ENCODE results near the gene MRPL38.
"Not testable (repeated sequence)": the region's sequence is repeated elsewhere in the genome, so short reads cannot be mapped to it uniquely, and the experiment has no call there.

MRPL38 gene

GRCh38 chr17:75895370-75896155 is 9.1 kb downstream of the MRPL38 start:
- no peak for DNase-seq

GRCh38 chr17:75894049-75894733 is 10.5 kb downstream of the MRPL38 start:
- no peak for DNase-seq

DNA sequence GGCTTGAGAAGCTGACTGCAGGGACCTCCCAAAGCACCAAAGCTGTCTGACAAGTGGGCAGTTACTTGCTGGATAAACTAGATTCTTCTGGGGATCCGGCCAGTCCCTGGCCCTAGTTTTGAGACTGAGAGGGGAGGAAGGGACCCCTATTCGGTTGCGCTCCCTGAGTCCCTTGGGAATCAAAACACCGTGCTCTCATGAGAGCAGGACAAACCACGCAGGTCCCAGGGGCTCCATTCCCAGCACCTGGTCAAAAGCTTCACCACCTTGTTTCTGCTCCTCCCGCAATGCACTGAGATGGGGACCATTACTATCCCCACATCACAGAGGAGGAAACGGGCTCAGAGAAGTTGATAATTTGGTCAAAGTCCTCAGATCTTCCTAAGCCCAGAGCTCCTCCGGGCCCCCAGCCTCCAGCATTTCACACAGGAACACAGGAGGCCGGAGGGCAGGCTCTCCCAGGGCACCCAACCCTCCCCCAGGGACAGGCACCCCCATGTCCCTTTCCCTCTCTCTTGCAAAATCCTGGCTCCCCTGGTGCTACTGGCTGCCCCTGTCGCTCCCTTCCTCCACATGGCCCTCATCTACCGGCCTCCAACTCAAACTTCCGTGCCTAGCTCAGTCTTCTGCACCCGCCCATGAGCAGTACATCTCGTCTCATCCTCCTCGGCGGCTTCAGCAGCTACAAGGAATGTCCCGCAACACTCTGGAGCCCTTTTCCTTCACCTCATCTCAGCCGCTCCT is 11.2 kb downstream of the MRPL38 start:
- DNase-seq, result no peak

- no peak for DNase-seq
Observed at GRCh38 chr17:75892556-75893224, 12.0 kb downstream of the MRPL38 start.

DNA sequence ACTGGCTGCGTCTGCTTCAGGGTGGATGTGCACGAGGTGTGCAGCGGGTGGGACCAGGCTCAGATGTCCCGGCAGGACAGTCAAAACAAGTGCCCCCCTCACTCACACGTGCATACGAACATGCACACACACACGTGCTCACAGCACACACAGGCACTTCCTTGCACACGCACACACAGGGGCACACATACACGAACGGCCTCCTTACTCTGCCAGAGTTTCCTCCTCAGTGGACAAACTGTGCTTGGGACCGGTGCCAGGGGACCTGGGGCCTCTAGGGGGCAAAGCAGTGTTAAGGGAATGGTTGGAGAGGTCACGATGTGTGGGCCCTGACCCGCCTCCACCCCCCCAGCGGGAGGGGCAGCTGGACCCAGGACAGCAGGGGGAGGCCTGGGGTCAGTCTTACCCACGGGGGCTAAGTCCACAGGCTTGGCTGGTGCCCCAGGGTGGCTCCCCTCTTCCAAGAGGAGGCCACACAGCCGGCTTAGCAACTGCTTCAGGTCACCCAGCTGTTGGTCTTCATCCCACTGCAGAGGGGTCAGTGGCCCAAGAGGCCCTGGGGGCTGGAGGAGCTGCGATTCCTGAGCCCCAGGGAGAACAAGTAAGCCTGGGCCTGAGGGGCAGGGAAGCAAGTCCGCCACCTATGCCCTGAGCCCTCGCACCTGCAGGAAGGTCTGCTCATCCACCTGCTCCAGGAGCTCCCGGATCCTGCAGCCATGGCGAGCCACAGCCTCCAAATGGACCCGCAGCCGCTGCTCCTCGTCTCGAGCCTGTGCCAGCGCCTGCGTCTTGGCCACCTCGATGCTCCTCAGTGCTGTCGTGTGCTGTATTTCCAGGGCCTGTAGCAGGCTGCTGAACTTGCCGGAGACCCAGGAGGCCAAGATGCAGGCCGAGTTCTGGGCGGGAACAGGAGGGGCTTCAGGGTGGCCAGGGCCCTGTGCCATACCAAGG is 12.8 kb downstream of the MRPL38 start:
- DNase-seq, result no peak

DNA sequence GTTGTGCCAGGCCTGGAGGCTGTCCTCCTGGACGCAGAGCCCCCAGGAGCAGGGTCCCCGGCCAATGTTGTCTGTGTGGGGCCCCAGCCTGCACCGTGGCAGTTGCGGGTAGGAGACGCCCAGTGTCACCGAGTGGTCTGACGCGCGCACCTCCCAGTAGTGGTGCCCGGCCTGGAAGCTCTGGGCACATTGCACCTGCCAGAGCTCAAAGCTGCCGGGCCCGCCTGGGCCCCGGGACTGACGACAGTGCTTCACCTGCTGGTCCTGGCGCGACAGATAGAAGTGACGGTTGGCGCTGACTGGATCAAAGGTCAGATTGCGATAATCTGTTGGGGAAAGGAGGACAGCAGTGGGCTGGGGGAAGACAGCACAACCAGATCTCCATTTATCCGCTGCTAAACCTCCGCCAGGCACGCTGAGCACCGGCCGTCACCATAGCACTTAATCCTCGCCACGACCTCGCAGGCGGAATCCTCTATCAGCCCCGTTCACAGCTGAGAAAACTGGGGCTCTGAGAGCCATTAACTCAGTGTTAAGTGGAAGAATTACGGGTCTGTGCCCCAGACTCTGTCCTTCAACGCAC is 13.6 kb downstream of the MRPL38 start:
- DNase-seq, result no peak

GRCh38 chr17:75889454-75889853 is 15.2 kb downstream of the MRPL38 start:
- DNase-seq, result no peak

DNA sequence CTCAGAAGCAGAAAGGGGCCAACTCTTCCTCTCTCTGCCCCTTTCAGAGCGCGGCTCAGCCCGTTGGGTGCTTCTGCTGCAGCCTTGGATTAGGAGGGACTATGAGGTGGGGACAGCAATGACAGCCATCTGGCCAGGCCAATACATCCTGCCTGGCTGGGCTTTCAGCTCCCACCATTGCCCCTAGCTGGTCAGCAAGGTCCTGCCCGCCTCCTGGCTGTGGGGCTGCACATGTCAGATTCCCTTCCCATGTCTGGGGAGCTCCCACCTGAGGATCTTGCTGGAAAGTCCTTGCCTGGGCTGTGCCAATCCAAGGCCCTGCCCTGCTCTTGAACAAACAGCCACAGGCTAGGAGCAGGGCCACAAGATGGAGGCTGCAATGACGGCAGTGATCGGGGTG is 16.2 kb downstream of the MRPL38 start:
- no peak for DNase-seq

- DNase-seq, result not testable (repeated sequence)
Observed at GRCh38 chr17:75885860-75886259, 18.8 kb downstream of the MRPL38 start.

DNA sequence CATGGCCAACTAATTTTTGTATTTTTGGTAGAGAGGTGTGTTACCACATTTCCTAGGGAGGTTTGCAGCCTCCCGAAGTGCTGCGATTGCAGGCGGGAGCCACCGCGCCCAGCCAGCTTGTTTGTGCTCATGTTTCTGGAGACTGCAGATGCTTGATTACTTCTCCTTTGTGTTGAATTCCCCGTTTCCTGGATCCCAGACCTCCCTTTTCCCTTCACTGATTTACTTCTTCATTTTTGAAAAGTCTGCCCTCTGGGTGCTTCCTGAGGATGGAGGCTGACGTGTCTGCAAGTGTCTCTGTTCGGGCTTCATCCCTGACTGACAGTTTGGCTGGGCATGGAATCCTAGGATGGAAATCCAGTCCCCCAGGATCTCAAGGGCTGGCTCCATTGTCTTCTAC is 19.3 kb downstream of the MRPL38 start:
- no peak for DNase-seq

- no peak for DNase-seq
Observed at GRCh38 chr17:75881678-75882454, 22.8 kb downstream of the MRPL38 start.

GRCh38 chr17:75880266-75880665 is 24.4 kb downstream of the MRPL38 start:
- DNase-seq, result no peak

- no peak for DNase-seq
Observed at GRCh38 chr17:75878174-75878998, 26.3 kb downstream of the MRPL38 start, which contains the start of gene TRIM47. Gene TRIM47 (minus strand): TSS chr17:75878581. CDS start chr17:75878548, 33 bp downstream.

DNA sequence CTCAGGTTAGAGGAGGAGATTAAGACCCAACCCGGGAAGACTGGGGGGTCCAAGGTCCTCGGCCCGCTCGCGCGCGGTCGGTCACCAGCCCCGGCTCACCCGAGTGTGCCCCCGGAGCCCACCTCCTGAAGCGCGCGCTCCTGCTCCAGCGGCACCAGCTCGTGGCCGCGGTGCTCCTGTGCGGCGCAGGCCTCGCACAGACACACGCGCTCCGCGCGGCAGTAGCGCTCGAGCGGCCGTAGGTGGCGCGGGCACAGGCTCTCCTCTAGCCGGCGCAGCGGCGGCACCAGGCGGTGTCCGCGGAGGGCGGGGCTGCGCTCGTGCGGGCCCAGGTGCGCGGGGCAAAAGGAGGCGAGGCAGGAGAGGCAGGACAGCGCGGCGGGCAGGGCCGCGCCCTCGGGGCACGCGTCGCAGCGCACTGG is 26.9 kb downstream of the MRPL38 start:
- no peak for DNase-seq

- DNase-seq, result no peak
Observed at GRCh38 chr17:75876938-75877751, 27.5 kb downstream of the MRPL38 start.

DNA sequence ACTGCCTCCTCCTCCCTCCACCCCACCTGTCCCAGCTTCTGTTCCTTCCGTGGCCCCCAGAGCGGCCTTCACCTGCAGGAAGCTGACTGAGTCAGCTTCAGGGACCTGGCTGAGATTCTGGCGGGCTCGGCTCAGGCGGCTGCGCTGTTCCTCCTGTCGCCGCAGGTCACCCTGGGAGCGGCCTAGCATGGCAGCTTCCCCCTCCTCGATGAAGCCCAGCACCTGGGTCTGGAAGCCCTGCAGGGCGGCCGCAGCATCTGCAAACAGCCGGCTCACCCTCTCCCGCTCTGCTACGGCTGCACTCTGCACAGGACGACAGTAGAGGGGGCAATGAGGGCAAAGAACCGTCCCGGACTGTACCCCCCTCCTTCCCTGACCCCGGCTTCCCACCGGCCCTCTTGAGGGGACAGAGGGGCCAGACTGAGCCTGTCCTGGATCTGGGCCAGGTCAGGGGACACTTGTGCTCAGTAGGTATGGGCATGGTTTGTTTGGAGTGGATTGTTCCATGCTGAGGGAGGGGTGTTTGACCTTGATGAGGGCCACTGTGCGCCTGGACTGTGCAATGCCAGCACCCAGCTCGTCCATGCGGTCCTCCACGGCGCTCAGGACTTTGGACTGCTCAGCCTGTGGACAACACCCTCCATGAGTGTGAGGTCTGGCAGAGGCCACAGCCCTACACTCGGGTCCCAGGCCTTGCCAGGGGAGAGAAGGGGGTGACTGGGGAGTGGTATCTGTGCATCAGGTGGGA is 28.3 kb downstream of the MRPL38 start:
- no peak for DNase-seq

DNA sequence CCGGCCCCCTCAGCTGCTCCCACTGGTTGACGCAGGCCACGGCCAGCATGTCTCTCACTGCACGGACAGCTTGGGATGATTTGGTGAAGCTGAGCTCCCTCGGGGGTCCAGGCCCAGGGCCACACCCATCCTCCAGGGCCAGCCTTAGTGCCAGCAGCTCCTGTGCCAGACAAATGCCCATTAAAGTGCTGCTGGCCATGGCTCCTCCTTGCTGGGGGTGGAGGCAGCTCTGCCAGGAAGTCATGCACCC is 28.8 kb downstream of the MRPL38 start:
- no peak for DNase-seq

DNA sequence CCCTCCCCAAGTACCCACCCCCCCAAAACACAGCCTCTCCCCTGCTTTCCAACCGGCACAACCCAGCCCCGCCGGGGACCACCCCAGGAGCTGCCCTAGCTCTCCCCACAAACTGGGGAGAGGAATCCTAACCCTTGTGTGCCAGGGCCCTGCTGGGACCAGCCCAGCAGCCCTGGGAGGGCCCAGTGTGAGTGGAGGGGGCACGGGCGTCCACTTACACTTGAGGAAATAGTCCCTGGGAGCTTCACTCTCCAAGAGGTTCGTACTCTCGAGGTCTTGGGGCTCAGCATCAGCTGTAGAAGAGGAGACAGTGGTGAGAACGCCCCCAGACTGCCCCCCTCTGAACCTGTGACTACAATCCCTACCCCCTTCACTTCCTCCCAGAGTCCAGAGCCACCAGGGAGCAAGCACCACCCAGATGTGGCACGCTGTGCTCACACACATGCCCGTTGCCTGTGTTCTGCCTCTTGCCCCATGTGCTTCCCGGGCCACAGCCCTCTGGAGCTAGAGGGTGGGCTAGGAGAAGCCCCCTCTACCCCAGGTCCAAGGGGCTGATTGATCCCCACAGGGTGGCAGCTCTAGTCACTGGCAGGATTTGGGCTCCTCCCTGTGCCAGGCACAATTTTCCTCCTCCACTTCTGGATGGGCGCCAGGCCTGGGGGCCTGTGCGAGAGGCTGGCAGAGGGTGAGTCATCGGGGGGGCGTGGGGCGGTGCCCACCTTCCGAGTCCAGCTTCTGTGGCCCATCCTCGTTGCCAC is 29.3 kb downstream of the MRPL38 start:
- DNase-seq, result no peak

Data from NK-92 treated with Interleukin-12 subunit alpha and Interleukin-12 subunit beta, amount 100 ng/mL, for 24 hours (cell line).